Ishikawa (cell line): ENCODE data around the gene PCDH15.

Source experiments
- CEBPB ChIP-seq: IDR thresholded peaks from 2 replicates; pipeline ENCODE4 v1.6.1; 2012
- CREB1 ChIP-seq: IDR thresholded peaks from 2 replicates; pipeline ENCODE4 v1.6.1; 2012; ENCODE audit warnings: low read depth
- EGR1 ChIP-seq: IDR thresholded peaks from 2 replicates; pipeline ENCODE4 v1.6.1; 2012
- EP300 ChIP-seq: IDR thresholded peaks from 2 replicates; pipeline ENCODE4 v1.6.1; 2012; ENCODE audit warnings: borderline replicate concordance
- MAX ChIP-seq: IDR thresholded peaks from 2 replicates; pipeline ENCODE4 v1.6.1; 2012
- RAD21 ChIP-seq: IDR thresholded peaks from 2 replicates; pipeline ENCODE4 v1.6.1; 2012; ENCODE audit warnings: low read depth
- REST ChIP-seq: IDR thresholded peaks from 2 replicates; pipeline ENCODE4 v1.6.1; 2012; ENCODE audit warnings: low read depth, mild to moderate bottlenecking
- TEAD4 ChIP-seq: IDR thresholded peaks from 2 replicates; pipeline ENCODE4 v1.6.1; 2012
- YY1 ChIP-seq: IDR thresholded peaks from 2 replicates; pipeline ENCODE4 v1.6.1; 2012; ENCODE audit warnings: low read depth
- ZBTB7A ChIP-seq: IDR thresholded peaks from 2 replicates; pipeline ENCODE4 v1.6.1; 2012; ENCODE audit warnings: low read depth

- no peak for TF ChIP-seq EGR1
- TF ChIP-seq CEBPB = no peak
- TF ChIP-seq RAD21 = no peak
- TF ChIP-seq REST = no peak
- no peak for TF ChIP-seq TEAD4
- no peak for TF ChIP-seq MAX
- no peak for TF ChIP-seq YY1
- no peak for TF ChIP-seq EP300
- TF ChIP-seq CREB1 = no peak
- TF ChIP-seq ZBTB7A = no peak
Observed at GRCh38 chr10:54026340-54026739, 774.7 kb downstream of the PCDH15 start.
